Renal cortical epithelial cell (primary cell): ENCODE results near the gene TMEM80. TPM values are rescaled to one million over a fixed set of nuclear protein-coding genes. Genes with fewer than 3 reads are reported as not detected.

Experiments
- DNase-seq: peaks from one replicate; pipeline ENCODE4 v3.0.0-alpha.2; 2011; ENCODE audit warnings: low read depth
- total RNA-seq: library from RNA; depleted of rRNA; stranded (reverse); fragments of >200 nt; gene quantifications from 2 replicates; pipeline ENCODE4 v1.2.3, GENCODE V29; 2014

TMEM80 gene
- total RNA-seq, 1 donor from 2014 or later: 7.7 TPM

- DNase-seq: no peak
Measured at GRCh38 chr11:742571-743201, 47.1 kb downstream of the TMEM80 start.

DNA sequence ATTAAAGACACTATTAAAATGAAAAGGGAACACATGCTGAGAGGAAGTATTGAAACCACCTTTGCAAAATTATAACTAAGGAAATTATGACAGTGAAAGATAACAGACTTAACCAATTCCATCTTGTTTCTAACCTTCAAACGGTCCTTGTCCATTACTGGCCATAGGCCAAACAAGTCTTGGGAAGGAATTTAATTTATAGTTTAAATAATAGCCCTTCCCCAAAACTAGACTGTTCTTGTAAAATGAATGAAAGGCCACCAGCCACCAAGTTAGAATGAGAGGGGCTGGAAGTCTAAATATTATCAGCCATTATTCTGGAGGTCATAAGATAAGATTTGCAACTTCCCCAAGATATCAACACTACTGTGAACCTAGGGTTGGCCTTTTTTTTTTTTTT, 49.8 kb downstream of the TMEM80 start:
- DNase-seq: no peak

DNA sequence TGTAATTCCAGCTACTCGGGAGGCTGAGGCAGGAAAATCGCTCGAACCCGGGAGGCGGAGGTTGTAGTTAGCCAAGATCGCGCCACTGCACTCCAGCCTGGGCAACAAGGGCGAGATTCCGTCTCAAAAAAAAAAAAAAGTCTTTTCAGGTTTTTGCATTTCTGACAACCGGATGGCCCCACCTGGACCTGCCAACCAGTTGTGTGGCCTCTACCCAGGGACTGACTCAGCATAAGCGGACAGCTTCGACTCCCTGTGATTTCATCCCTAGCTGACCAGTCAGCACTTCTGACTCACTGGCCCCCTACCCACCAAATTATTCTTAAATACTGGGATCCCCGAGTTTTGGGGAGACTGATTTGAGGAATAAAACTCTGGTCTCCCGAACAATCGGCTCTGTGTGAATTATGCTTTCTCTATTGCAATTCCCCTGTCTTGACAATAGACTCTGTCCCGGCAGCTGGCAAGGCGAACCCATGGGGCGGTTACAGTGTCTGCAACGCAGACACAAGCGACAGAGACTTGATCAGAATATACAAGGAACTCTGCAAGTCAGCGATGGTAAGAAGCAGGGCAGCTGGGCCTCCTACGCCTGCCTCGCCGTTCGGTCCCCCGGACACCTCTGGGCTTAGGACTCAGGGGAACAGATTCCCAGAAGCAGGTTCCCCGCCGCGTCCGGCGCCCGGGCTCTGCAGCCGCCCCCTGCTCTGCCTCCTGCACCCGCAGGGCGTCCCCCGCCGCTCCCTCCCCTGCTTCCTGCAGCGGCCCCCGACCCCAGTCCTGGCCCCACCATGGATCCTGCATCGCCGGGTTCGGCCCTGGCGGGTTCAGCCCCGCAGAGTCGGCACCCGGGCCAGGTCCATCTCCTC, 50.9 kb downstream of the TMEM80 start:
- DNase-seq: peak; percentile 48

GRCh38 chr11:747158-748006, 51.8 kb downstream of the TMEM80 start, which contains the start of gene TALDO1:
TSS of gene TALDO1 (plus strand) at chr11:747464. CDS start at chr11:747482, 18 bp downstream.
- peak; percentile 50 for DNase-seq

DNA sequence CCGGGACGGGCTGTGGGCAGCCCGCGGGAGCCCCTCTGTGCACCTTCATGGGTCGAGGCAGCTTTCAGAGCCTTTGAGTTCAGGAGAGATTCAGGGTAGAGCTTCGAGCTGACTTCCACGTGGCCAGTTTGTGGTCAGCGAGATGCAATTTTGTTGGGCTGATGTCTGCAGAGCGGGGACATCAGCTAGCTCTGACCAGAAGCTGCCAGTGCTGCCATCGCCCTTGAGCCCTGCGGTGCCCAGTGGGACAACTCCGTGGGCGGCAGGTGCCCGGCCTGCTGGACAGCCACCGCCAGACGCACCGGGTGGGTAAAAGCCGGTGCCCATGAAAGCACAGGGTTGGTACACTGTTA, 52.4 kb downstream of the TMEM80 start:
- no peak for DNase-seq

DNA sequence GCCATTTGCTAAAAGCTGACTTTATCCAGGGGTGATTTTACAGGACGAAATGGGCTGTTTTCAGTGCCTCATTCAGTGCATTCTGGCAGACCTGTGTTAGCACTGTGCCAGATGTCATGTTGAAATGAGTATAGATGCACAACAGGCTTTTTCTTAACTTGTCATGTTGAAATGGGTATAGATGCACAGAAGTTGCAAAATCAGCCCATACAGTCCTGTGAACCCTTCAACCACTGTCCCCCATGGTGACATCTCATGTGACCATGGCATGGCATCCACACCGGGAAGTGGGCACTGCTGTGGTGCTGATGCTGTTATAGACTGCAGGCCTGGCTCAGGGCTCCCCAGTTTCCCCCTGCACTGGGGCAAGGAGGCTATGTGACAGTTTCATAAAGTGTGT, 54.1 kb downstream of the TMEM80 start:
- no peak for DNase-seq

Other genes starting within 250 kb of the TMEM80 start
- 25.9 and 40.7 TPM in 2 replicates for gene PTDSS2, start 245.5 kb upstream of the TMEM80 start, total RNA-seq
- gene RNH1, start 188.6 kb upstream of the TMEM80 start, total RNA-seq: 227 and 230 TPM in 2 replicates
- 40.5 and 51.2 TPM in 2 replicates for gene HRAS, start 160.2 kb upstream of the TMEM80 start, total RNA-seq
- 0.17 and 2.0 TPM in 2 replicates for gene LRRC56, start 158.3 kb upstream of the TMEM80 start, total RNA-seq
- 0.69 and 1.7 TPM in 2 replicates for gene LMNTD2, start 135.1 kb upstream of the TMEM80 start, total RNA-seq
- gene RASSF7, start 134.8 kb upstream of the TMEM80 start, total RNA-seq: 65.7 and 110 TPM in 2 replicates
- gene PHRF1, start 119.3 kb upstream of the TMEM80 start, total RNA-seq: 27.4 and 40.9 TPM in 2 replicates
- gene IRF7, start 79.9 kb upstream of the TMEM80 start, total RNA-seq: 17.1 and 23.3 TPM in 2 replicates
- gene CDHR5, start 70.9 kb upstream of the TMEM80 start, total RNA-seq: 0.15 TPM in 1 of 2 replicates, not detected in the other
- not detected in 2 replicates for gene SCT, start 68.6 kb upstream of the TMEM80 start, total RNA-seq
- gene DRD4, start 58.5 kb upstream of the TMEM80 start, total RNA-seq: 0.10 TPM in 1 of 2 replicates, not detected in the other
- 27.6 and 62.7 TPM in 2 replicates for gene DEAF1, start 594 bp upstream of the TMEM80 start, total RNA-seq
- 235 and 376 TPM in 2 replicates for gene EPS8L2, start 10.4 kb downstream of the TMEM80 start, total RNA-seq
- 188 and 419 TPM in 2 replicates for gene TALDO1, start 51.6 kb downstream of the TMEM80 start, total RNA-seq
- gene GATD1, start 81.7 kb downstream of the TMEM80 start, total RNA-seq: 16.7 and 38.0 TPM in 2 replicates
- gene CEND1, start 94.3 kb downstream of the TMEM80 start, total RNA-seq: 0.60 TPM in 1 of 2 replicates, not detected in the other
- gene SLC25A22, start 102.5 kb downstream of the TMEM80 start, total RNA-seq: 16.3 and 22.6 TPM in 2 replicates
- gene PIDD1, start 109.4 kb downstream of the TMEM80 start, total RNA-seq: 3.1 and 6.9 TPM in 2 replicates
- gene RPLP2, start 114.2 kb downstream of the TMEM80 start, total RNA-seq: 167 and 180 TPM in 2 replicates
- 19.3 and 60.1 TPM in 2 replicates for gene PNPLA2, start 123.1 kb downstream of the TMEM80 start, total RNA-seq
- gene CRACR2B, start 132.1 kb downstream of the TMEM80 start, total RNA-seq: 3.7 and 6.4 TPM in 2 replicates
- 831 and 921 TPM in 2 replicates for gene CD151, start 137.1 kb downstream of the TMEM80 start, total RNA-seq
- gene POLR2L, start 146.7 kb downstream of the TMEM80 start, total RNA-seq: 38.0 and 64.1 TPM in 2 replicates
- gene TSPAN4, start 147.0 kb downstream of the TMEM80 start, total RNA-seq: 85.4 and 86.2 TPM in 2 replicates
- gene CHID1, start 215.0 kb downstream of the TMEM80 start, total RNA-seq: 35.3 and 83.9 TPM in 2 replicates
- gene AP2A2, start 230.1 kb downstream of the TMEM80 start, total RNA-seq: 20.1 and 97.3 TPM in 2 replicates